Adipocyte (in vitro differentiated cells): ENCODE results near the gene CYP2A6.
"Not testable (repeated sequence)": the region's sequence is repeated elsewhere in the genome, so short reads cannot be mapped to it uniquely, and the experiment has no call there.

ENCODE experiments used
- DNase-seq: peaks from one replicate; pipeline ENCODE4 v3.0.0-alpha.2; 2015; ENCODE audit warnings: low read depth
- H3K27me3 ChIP-seq: replicated peaks from 2 replicates; pipeline ENCODE4 v1.7.0; 2013; ENCODE audit warnings: mild to moderate bottlenecking, low read length, moderate library complexity; ENCODE audit not compliant: control insufficient read depth, insufficient read depth
- H3K36me3 ChIP-seq: 2 replicates; pipeline ENCODE4 v1.7.0; 2013; ENCODE audit warnings: low read length, mild to moderate bottlenecking, moderate library complexity; ENCODE audit not compliant: control insufficient read depth, insufficient read depth, severe bottlenecking
- H3K4me1 ChIP-seq: 2 replicates; pipeline ENCODE4 v1.7.0; 2013; ENCODE audit warnings: mild to moderate bottlenecking, low read length, moderate library complexity; ENCODE audit not compliant: control insufficient read depth, insufficient read depth
- H3K4me3 ChIP-seq: 2 replicates; pipeline ENCODE4 v1.7.0; 2013; ENCODE audit warnings: mild to moderate bottlenecking, low read length, moderate library complexity
- H3K9ac ChIP-seq: 2 replicates; pipeline ENCODE4 v1.7.0; 2013; ENCODE audit warnings: mild to moderate bottlenecking, low read length, moderate library complexity
- H3K9me3 ChIP-seq: 2 replicates; pipeline ENCODE4 v1.7.0; 2013; ENCODE audit warnings: mild to moderate bottlenecking, low read length, moderate library complexity; ENCODE audit not compliant: control insufficient read depth

The CYP2A6 gene

GRCh38 chr19:40826699-40827385 lies 23.4 kb downstream of the CYP2A6 start:
- not testable (repeated sequence) for DNase-seq, H3K36me3 ChIP-seq, H3K9ac ChIP-seq, H3K4me3 ChIP-seq, H3K27me3 ChIP-seq, H3K9me3 ChIP-seq
- peaks cover 34% of the 10 kb centered on the region for H3K4me1 ChIP-seq

DNA sequence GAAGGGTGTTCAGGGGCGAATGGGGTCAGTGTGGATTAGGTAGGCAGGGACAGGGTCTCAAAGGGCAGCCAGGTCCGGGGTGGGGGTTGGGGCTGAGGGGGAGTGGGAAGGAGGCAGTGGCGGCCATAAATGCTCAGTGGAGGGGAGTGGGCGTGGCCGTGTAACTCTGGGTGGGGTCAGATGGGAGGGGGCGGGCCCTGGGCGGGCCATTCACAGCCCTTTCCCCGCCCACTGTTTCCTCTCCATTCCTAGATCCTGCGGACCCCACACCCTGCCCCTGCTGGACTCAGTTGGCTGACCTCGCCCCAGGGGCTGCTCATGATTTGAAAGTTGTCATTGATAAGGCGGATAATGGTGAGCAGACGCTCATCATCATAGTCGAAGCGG lies 23.9 kb downstream of the CYP2A6 start:
- not testable (repeated sequence) for DNase-seq, H3K9me3 ChIP-seq
- H3K4me1 ChIP-seq: peaks cover 29% of the 10 kb centered on the region

DNA sequence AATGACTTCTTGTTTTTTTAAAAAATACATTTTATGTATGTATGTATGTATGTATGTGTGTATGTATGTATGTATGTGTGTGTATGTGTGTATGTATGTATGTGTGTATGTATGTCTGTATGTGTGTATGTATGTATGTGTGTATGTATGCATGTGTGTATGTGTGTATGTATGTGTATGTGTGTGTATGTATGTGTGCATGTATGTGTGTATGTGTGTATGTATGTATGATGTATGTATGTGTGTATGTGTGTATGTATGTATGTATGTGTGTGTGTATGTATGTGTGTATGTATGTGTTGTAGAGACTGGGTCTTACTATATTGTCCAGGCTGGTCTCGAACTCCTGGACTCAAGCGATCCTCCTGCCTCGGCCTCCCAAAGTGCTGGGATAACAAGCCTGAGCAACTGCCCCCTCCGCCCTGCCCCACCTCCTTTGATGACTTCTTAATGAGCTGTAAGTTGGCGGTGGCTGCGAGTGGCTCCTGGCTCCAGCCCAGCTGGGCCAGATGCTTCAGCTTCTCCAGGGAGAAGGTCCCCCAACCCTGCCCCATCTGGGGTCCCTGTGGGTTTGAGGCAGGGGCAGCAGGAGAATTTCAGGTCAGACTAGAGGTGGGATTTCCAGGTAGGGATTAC lies 24.7 kb downstream of the CYP2A6 start:
- H3K36me3 ChIP-seq, H3K4me3 ChIP-seq, H3K27me3 ChIP-seq, H3K9me3 ChIP-seq, DNase-seq, H3K9ac ChIP-seq: not testable (repeated sequence)
- peaks cover 23% of the 10 kb centered on the region for H3K4me1 ChIP-seq

More for the DNA sequence above, 23.9 kb downstream of the CYP2A6 start:
- H3K4me3 ChIP-seq, H3K36me3 ChIP-seq, H3K27me3 ChIP-seq, H3K9ac ChIP-seq: not testable (repeated sequence)

DNA sequence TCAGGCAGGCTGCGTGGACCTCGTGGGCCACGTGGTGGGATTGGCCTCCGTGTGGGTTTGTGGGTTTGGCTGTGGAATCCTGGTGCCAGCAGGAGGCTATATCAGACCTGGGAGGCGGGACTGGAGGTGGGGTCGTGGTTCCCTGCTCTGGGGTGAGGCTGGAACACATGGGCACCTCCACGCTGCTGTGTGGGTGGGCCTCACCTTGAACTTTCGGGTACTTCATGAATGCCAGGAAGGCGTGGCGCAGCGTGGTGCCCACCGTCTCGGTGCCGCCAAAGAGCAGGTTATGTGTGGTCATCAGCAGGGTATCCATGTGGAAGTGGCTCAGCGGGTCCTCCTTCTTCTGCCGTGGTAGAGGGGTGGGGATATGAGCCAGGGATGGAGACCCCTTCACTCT lies 25.3 kb downstream of the CYP2A6 start:
- H3K27me3 ChIP-seq, H3K36me3 ChIP-seq, DNase-seq: not testable (repeated sequence)

DNA sequence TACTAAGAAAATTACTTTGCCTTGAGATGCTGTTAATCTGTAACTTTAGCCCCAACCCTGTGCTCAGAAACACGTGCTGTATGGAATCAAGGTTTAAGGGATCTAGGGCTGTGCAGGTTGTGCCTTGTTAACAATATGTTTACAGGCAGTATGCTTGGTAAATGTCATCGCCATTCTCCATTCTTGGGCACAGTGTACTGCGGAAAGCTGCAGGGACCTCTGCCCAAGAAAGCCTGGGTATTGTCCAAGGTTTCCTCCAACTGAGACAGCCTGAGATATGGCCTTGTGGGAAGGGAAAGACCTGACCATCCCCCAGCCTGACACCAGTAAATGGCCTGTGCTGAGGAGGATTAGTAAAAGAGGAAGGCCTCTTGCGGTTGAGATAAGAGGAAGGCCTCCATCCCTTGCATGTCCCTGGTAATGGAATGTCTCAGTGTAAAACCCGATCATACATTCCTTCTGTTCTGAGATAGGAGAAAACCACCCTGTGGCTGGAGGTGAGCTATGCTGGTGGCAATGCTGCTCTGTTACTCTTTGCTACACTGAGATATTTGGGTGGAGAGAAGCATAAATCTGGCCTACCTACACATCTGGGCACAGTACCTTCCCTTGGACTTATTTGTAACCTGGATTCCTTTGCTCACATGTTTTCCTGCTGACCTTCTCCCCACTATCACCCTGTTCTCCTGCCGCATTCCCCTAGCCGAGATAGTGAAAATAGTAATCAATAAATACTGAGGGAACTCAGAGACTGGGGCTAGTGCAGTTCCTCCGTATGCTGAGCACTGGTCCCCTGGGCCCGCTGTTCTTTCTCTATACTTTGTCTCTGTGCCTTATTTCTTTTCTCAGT lies 27.3 kb downstream of the CYP2A6 start:
- H3K36me3 ChIP-seq, H3K4me3 ChIP-seq, DNase-seq: not testable (repeated sequence)

More for the DNA sequence above, 25.3 kb downstream of the CYP2A6 start:
- H3K4me3 ChIP-seq, H3K9ac ChIP-seq, H3K9me3 ChIP-seq: not testable (repeated sequence)
- H3K4me1 ChIP-seq: peaks cover 21% of the 10 kb centered on the region

DNA sequence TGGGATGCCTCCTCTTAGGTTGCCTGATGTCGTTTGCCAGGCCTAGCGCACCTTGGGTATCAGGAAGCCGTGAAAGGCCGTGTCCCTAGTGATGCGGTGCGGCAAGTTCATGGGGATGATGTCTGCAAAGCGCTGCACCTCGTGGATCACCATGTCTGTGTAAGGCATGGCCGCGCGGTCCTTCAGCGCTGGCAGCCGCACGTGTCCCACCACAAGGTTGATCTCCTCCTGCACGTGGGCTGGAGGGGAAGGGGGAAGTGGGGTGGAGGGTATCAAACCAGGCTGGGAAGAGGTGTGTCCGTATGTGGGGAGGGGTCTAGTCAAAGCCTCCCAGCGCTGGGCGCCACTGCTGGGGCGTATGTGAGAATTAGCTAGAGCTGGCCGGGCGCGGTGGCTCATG lies 28.1 kb downstream of the CYP2A6 start:
- no peak for DNase-seq
- H3K4me1 ChIP-seq: peaks cover 28% of the 10 kb centered on the region
- no peaks in the 10 kb centered on the region for H3K9me3 ChIP-seq
- H3K9ac ChIP-seq: no peak overlapping the region
- H3K27me3 ChIP-seq: no peaks in the 10 kb centered on the region
- H3K4me3 ChIP-seq: no peak overlapping the region
- peaks cover 6% of the 10 kb centered on the region for H3K36me3 ChIP-seq

More for the DNA sequence above, 27.3 kb downstream of the CYP2A6 start:
- peak overlapping the region; percentile 2 for H3K9ac ChIP-seq
- H3K9me3 ChIP-seq, H3K27me3 ChIP-seq: not testable (repeated sequence)
- peaks cover 28% of the 10 kb centered on the region for H3K4me1 ChIP-seq

DNA sequence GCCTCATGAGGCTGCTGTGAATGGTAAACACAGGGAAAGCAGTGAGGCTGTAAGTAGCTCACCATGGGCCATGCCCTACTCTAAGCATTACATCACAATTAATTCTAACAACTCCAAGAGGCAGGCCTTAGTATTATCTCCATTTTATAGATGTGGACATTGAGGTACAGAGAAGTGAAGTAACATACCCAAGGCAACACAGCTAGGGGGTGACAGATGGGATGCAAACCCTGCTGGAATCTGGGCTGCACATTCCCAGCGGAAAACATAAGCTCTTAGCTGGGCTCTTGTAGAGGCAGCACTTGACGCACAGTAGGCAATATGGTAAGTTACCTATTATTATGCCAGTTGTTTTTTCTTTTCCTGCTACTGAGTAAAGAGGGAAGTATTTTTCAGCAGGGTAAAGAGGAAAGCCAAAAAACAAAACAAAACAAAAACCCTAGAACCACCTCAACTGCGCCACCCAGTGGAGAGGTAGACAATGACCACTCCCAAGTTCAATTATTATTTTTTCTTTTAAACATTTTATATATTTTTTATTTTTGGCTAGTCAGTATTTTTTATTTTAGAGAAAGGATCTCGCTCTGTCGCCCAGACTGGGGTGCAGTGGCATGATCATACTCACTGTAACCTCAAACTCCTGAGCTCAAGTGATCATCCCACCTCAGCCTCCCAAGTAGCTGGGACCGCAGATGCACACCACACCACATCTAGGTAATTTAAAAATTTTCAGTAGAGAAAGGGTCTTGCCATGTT lies 30.6 kb downstream of the CYP2A6 start:
- H3K9ac ChIP-seq, H3K27me3 ChIP-seq, H3K9me3 ChIP-seq, H3K4me3 ChIP-seq, H3K36me3 ChIP-seq: not testable (repeated sequence)
- H3K4me1 ChIP-seq: peaks cover 28% of the 10 kb centered on the region
- DNase-seq: peak; percentile 72

DNA sequence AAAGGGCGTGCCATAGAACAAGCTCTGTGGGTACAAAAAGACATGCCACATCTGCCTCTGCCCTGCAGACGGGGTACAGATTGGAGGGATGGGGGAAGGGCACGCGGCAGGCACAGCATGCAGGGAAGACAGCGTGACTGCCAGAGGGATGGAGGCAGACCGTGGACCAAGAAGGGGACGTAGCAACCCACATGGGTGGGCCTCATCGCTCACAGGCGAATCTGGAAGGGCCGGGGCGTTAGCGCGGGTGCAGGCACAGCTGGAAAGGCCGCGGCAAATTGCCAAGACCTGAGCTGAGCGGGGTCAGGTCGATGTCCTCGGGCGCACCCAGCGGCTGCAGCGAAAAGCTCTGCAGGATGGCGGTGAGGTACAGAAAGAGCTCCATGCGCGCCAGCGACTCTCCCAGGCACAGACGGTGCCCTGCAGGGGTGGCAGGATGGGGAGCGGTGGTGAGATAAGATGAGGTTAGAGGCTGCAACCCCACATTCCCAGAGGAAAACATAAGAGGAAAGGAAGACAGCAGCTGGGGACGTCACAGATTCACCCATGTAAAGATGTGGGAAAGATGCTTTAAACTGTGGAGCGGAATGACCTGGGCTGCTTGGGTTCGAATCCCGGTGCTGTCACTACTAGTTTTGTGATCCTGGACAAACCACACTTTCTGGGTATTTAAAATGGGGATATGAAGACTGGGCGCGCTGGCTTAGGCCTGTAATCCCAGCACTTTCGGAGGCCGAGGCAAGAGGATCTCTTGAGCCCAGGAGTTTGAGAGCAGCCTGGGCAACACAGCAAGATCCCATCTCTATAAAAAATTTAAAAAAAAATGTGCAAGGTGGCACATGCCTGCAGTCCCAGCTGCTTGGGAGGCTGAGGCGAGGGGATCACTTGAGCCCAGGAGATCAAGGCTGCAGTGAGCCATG lies 31.5 kb downstream of the CYP2A6 start:
- not testable (repeated sequence) for DNase-seq, H3K36me3 ChIP-seq, H3K9me3 ChIP-seq, H3K27me3 ChIP-seq
- H3K4me1 ChIP-seq: peaks cover 21% of the 10 kb centered on the region
- H3K9ac ChIP-seq: peak overlapping the region; percentile 64
- H3K4me3 ChIP-seq: peak overlapping the region; percentile 70

DNA sequence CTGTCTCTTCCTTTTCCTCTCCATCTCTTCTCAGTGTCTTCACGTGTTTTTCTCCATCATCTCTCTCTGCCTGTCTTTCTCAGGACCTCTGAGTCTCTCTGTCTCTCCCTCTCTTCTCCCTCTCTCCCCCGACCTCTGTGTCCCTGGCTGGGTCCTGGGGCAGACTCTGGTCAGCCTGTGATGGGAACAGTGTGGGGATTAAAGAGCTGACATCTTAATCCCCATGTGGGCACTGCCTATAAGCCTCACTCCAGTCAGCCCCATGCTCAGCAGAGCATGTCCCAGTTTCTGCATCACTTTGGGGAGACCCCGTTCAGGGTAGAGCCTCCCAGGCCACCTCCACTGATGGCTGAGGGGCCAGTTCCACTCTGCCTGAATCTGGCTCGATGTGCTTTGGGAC lies 35.0 kb downstream of the CYP2A6 start:
- no peak overlapping the region for H3K9ac ChIP-seq
- no peaks in the 10 kb centered on the region for H3K36me3 ChIP-seq
- no peaks in the 10 kb centered on the region for H3K27me3 ChIP-seq
- peaks cover 26% of the 10 kb centered on the region for H3K4me1 ChIP-seq
- H3K4me3 ChIP-seq: no peak overlapping the region
- H3K9me3 ChIP-seq: no peaks in the 10 kb centered on the region
- DNase-seq: no peak

DNA sequence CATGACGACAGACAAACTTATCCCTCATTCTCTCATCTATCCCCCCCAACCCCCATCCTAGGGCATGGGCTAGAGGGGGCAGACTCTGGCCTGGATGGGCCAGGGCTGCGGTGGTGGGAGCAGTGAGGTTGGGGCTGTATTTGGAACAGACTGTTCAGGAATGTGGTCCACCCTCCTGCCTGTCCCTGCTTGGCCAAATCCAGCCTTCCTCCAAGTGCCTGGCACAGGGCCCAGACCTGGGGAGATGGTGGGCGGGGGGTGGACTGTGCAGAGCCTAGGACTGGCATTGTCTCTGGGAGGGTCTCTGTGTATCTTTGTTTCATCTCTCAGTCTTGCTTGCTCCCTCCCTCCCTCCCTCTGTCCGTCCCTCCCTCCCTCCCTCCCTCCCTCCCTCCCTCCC lies 37.1 kb downstream of the CYP2A6 start:
- Histone ChIP-seq H3K27me3 (no peaks in the 10 kb centered on the region), H3K4me3 (no peak overlapping the region), H3K36me3 (peaks cover 17% of the 10 kb centered on the region), H3K4me1 (peaks cover 25% of the 10 kb centered on the region), H3K9ac (no peak overlapping the region), H3K9me3 (no peaks in the 10 kb centered on the region)
- no peak for DNase-seq
